CD4-positive, CD25-positive, alpha-beta regulatory T cell (primary cell): Measurements from ENCODE around the gene CASQ2. TPM values are rescaled to one million over a fixed set of nuclear protein-coding genes. Genes with fewer than 3 reads are reported as not detected.

Experiments
- ATAC-seq, 2 donors: fragments of 150-1000 bp; cut with Tn5 transposase; one replicate each; pipeline ENCODE4 v1.10.0; 2021; ENCODE audit warnings: low read depth in 2 of 2, moderate number of reproducible peaks in 2 of 2, moderate library complexity in 1 of 2
- DNase-seq, 3 donors: peaks; one replicate each; pipeline versions ENCODE4 v3.0.0 to v3.0.0-alpha.2; 2012 to 2022; ENCODE audit warnings: mixed read lengths in 1 of 3
- H3K27ac ChIP-seq: one replicate; pipeline ENCODE4 v1.7.0; 2013; ENCODE audit warnings: mild to moderate bottlenecking, low read length; ENCODE audit not compliant: insufficient read depth, poor library complexity, severe bottlenecking
- H3K27me3 ChIP-seq: one replicate; pipeline ENCODE4 v1.7.0; 2013; ENCODE audit warnings: low read length; ENCODE audit not compliant: control insufficient read depth, insufficient read depth
- H3K36me3 ChIP-seq: one replicate; pipeline ENCODE4 v1.7.0; 2013; ENCODE audit warnings: mild to moderate bottlenecking, low read length, moderate library complexity; ENCODE audit not compliant: control insufficient read depth, insufficient read depth
- H3K4me1 ChIP-seq: 2 replicates; pipeline ENCODE4 v1.7.0; 2013; ENCODE audit warnings: mild to moderate bottlenecking, low read length; ENCODE audit not compliant: insufficient read depth, control insufficient read depth, poor library complexity, severe bottlenecking
- H3K4me3 ChIP-seq: one replicate; pipeline ENCODE4 v1.7.0; 2013; ENCODE audit warnings: low read depth, mild to moderate bottlenecking, low read length, moderate library complexity
- H3K9me3 ChIP-seq, 2 experiments: 1 replicate in 1 of 2; 2 replicates in 1 of 2; pipeline ENCODE4 v1.7.0; 2013; ENCODE audit warnings: low read length in 2 of 2, mild to moderate bottlenecking in 1 of 2, moderate library complexity in 1 of 2; ENCODE audit not compliant: control insufficient read depth in 2 of 2
- H3K27ac Mint-ChIP-seq, 3 donors: one replicate each; pipeline ENCODE4 v1.8.0; 2020 to 2022; ENCODE audit warnings: mild to moderate bottlenecking in 3 of 3, mixed read lengths in 3 of 3, moderate library complexity in 2 of 3
- H3K27me3 Mint-ChIP-seq: one replicate; pipeline ENCODE4 v1.8.0; 2022; ENCODE audit warnings: mild to moderate bottlenecking, mixed read lengths
- H3K36me3 Mint-ChIP-seq: one replicate; pipeline ENCODE4 v1.8.0; 2020; ENCODE audit warnings: mixed read lengths
- H3K4me1 Mint-ChIP-seq, 4 donors: one replicate each; pipeline ENCODE4 v1.8.0; 2020 to 2022; ENCODE audit warnings: mixed read lengths in 4 of 4, mild to moderate bottlenecking in 1 of 4
- H3K4me3 Mint-ChIP-seq, 4 donors: one replicate each; pipeline ENCODE4 v1.8.0; 2020 to 2022; ENCODE audit warnings: mild to moderate bottlenecking in 4 of 4, mixed read lengths in 4 of 4, moderate library complexity in 3 of 4
- H3K9me3 Mint-ChIP-seq, 7 donors: one replicate each; pipeline ENCODE4 v1.8.0; 2020 to 2022; ENCODE audit warnings: mixed read lengths in 7 of 7, mild to moderate bottlenecking in 3 of 7, moderate library complexity in 2 of 7
- polyA plus RNA-seq, 4 donors: library from polyadenylated mRNA; unstranded; fragments of 300-500 nt; fragmentation: Illumina TruSeq; gene quantifications; one replicate each; pipeline ENCODE4 v1.2.3, GENCODE V29; 2021
- total RNA-seq: library from RNA; stranded (reverse); gene quantifications from one replicate; pipeline ENCODE4 v1.2.3, GENCODE V29; 2022

Gene CASQ2
- total and polyA plus RNA-seq, 5 donors from 2014 or later: not detected

GRCh38 chr1:115746021-115746690, 22.4 kb downstream of the CASQ2 start:
- peaks cover 0 to 4% (median 0%) of the 10 kb centered on the region in 4 donors for H3K4me1 Mint-ChIP-seq
- ATAC-seq (no peak), DNase-seq (no peak)
- Histone ChIP-seq H3K36me3 (no peaks in the 10 kb centered on the region), H3K9me3 (no peaks in the 10 kb centered on the region), H3K27ac (no peak overlapping the region), H3K4me3 (no peak overlapping the region), H3K4me1 (no peaks in the 10 kb centered on the region), H3K27me3 (peaks cover 2% of the 10 kb centered on the region)
- no peaks in the 10 kb centered on the region for H3K36me3 Mint-ChIP-seq
- H3K27me3 Mint-ChIP-seq: peaks cover 12% of the 10 kb centered on the region
- peaks cover 0 to 2% (median 0%) of the 10 kb centered on the region in 7 donors for H3K9me3 Mint-ChIP-seq
- H3K27ac Mint-ChIP-seq: no peak overlapping the region
- no peak overlapping the region for H3K4me3 Mint-ChIP-seq

GRCh38 chr1:115744646-115745275, 23.8 kb downstream of the CASQ2 start:
- Mint-ChIP-seq H3K27me3 (peaks cover 12% of the 10 kb centered on the region), H3K27ac (no peak overlapping the region), H3K4me1 (peaks cover 0 to 4% (median 0%) of the 10 kb centered on the region in 4 donors), H3K36me3 (no peaks in the 10 kb centered on the region), H3K4me3 (no peak overlapping the region), H3K9me3 (peaks cover 0 to 3% (median 0%) of the 10 kb centered on the region in 7 donors)
- Histone ChIP-seq H3K36me3 (no peaks in the 10 kb centered on the region), H3K27me3 (peaks cover 2% of the 10 kb centered on the region), H3K9me3 (no peaks in the 10 kb centered on the region), H3K4me1 (no peaks in the 10 kb centered on the region), H3K4me3 (no peak overlapping the region), H3K27ac (no peak overlapping the region)
- ATAC-seq: no peak
- no peak for DNase-seq

DNA sequence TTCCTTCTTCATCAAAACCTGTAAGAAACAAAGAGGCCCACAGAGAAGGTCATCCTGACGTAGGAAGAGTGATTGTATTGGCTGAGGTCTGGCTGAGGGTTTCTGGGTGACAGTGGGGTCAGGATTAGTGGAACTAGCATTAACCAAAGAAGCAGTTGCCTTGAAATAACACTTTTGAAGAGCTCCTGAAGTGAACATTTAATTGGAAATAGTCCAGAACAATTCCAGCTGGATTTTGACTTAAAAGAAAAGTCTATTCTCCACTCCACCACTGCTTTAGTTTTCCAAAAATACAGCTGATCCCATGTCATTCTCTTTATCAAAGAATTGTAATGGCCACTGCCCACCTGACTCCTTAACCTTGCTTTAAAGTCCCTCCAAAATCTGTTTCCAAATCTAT, 27.7 kb downstream of the CASQ2 start:
- Mint-ChIP-seq H3K36me3 (no peaks in the 10 kb centered on the region), H3K27me3 (peaks cover 10% of the 10 kb centered on the region), H3K9me3 (peaks cover 0 to 3% (median 0%) of the 10 kb centered on the region in 7 donors), H3K4me3 (no peak overlapping the region), H3K4me1 (no peaks in the 10 kb centered on the region), H3K27ac (no peak overlapping the region)
- DNase-seq: no peak
- H3K27ac ChIP-seq: no peak overlapping the region
- H3K4me3 ChIP-seq: no peak overlapping the region
- no peaks in the 10 kb centered on the region for H3K9me3 ChIP-seq
- no peaks in the 10 kb centered on the region for H3K27me3 ChIP-seq
- no peaks in the 10 kb centered on the region for H3K4me1 ChIP-seq
- no peaks in the 10 kb centered on the region for H3K36me3 ChIP-seq
- no peak for ATAC-seq

DNA sequence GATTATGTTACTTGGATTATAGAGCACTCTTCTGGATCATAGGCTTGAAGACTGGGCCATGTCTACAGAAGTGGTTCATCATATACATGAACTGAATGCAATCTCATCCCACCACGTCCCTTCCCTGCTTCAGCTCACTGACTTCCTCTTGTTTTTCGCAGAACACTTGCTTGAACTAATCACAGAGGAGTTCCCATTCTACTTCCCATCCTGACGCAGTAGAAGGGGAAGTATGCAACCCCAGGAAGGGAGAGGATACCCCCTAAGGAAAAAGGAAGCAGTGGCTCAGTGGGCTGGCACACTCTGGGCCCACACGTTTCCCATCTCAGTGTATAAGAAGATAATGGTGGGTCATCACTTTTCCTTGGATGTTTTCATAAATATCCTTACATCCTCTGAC, 36.2 kb downstream of the CASQ2 start:
- no peaks in the 10 kb centered on the region for H3K9me3 ChIP-seq
- no peak overlapping the region for H3K4me3 ChIP-seq
- H3K27me3 ChIP-seq: no peaks in the 10 kb centered on the region
- no peak overlapping the region for H3K27ac ChIP-seq
- peak overlapping the region in 1 of 3 donors; percentile 27 for H3K27ac Mint-ChIP-seq
- no peaks in the 10 kb centered on the region for H3K36me3 Mint-ChIP-seq
- no peak overlapping the region for H3K4me3 Mint-ChIP-seq
- DNase-seq (no peak), ATAC-seq (no peak)
- H3K9me3 Mint-ChIP-seq: peaks cover 0 to 4% (median 0%) of the 10 kb centered on the region in 7 donors
- H3K4me1 ChIP-seq: no peaks in the 10 kb centered on the region
- H3K27me3 Mint-ChIP-seq: peaks cover 12% of the 10 kb centered on the region
- no peaks in the 10 kb centered on the region for H3K4me1 Mint-ChIP-seq
- no peaks in the 10 kb centered on the region for H3K36me3 ChIP-seq

- Histone ChIP-seq H3K9me3 (no peaks in the 10 kb centered on the region), H3K4me3 (no peak overlapping the region), H3K27me3 (no peaks in the 10 kb centered on the region), H3K4me1 (no peaks in the 10 kb centered on the region), H3K36me3 (no peaks in the 10 kb centered on the region), H3K27ac (no peak overlapping the region)
- H3K4me1 Mint-ChIP-seq: no peaks in the 10 kb centered on the region
- ATAC-seq (no peak), DNase-seq (no peak)
- H3K27me3 Mint-ChIP-seq: peaks cover 14% of the 10 kb centered on the region
- no peaks in the 10 kb centered on the region for H3K36me3 Mint-ChIP-seq
- no peak overlapping the region for H3K4me3 Mint-ChIP-seq
- H3K27ac Mint-ChIP-seq: no peak overlapping the region
- peaks cover 0 to 4% (median 0%) of the 10 kb centered on the region in 7 donors for H3K9me3 Mint-ChIP-seq
Measured at GRCh38 chr1:115729756-115730155, 38.8 kb downstream of the CASQ2 start.

DNA sequence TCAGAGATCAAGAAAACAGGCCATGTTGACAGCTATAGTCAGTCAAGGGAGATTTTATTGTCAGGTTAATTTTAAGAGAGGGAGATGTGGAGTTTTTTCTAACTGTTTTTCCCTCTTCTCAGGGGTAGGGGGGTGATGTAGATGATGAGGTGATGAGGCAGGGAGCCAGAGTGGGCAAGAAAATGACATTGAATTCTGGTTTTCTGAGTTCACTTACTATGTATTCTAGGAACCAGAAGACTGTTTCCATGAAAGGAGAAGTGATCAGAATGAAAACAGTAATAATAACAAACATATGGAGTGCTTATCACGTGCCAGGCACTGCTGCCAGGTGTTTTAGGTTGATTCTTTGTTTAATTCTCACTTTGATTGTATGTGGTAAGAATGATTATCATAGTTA, 40.2 kb downstream of the CASQ2 start:
- DNase-seq (no peak), ATAC-seq (no peak)
- H3K4me1 Mint-ChIP-seq: no peaks in the 10 kb centered on the region
- H3K36me3 Mint-ChIP-seq: no peaks in the 10 kb centered on the region
- Histone ChIP-seq H3K36me3 (no peaks in the 10 kb centered on the region), H3K27ac (no peak overlapping the region), H3K27me3 (no peaks in the 10 kb centered on the region), H3K4me1 (no peaks in the 10 kb centered on the region), H3K4me3 (no peak overlapping the region), H3K9me3 (no peaks in the 10 kb centered on the region)
- H3K27ac Mint-ChIP-seq: no peak overlapping the region
- H3K4me3 Mint-ChIP-seq: no peak overlapping the region
- peaks cover 0 to 1% (median 0%) of the 10 kb centered on the region in 7 donors for H3K9me3 Mint-ChIP-seq
- peaks cover 24% of the 10 kb centered on the region for H3K27me3 Mint-ChIP-seq

GRCh38 chr1:115727706-115728249, 40.7 kb downstream of the CASQ2 start:
- no peak for ATAC-seq

More at GRCh38 chr1:115727706-115728249, 40.7 kb downstream of the CASQ2 start:
- DNase-seq: no peak
- H3K27me3 ChIP-seq: no peaks in the 10 kb centered on the region
- Mint-ChIP-seq H3K27me3 (peaks cover 20% of the 10 kb centered on the region), H3K4me1 (no peaks in the 10 kb centered on the region), H3K27ac (no peak overlapping the region), H3K9me3 (peaks cover 0 to 1% (median 0%) of the 10 kb centered on the region in 7 donors), H3K36me3 (no peaks in the 10 kb centered on the region), H3K4me3 (no peak overlapping the region)
- H3K27ac ChIP-seq: no peak overlapping the region
- no peaks in the 10 kb centered on the region for H3K36me3 ChIP-seq
- H3K4me1 ChIP-seq: no peaks in the 10 kb centered on the region
- no peaks in the 10 kb centered on the region for H3K9me3 ChIP-seq
- H3K4me3 ChIP-seq: no peak overlapping the region
